ENCODE results near the gene GPR26. TPM values are rescaled to one million over a fixed set of nuclear protein-coding genes. Genes with fewer than 3 reads are reported as not detected.

GPR26 gene, protein sequence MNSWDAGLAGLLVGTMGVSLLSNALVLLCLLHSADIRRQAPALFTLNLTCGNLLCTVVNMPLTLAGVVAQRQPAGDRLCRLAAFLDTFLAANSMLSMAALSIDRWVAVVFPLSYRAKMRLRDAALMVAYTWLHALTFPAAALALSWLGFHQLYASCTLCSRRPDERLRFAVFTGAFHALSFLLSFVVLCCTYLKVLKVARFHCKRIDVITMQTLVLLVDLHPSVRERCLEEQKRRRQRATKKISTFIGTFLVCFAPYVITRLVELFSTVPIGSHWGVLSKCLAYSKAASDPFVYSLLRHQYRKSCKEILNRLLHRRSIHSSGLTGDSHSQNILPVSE
- not detected in 5 replicates for total RNA-seq (2022; extraction: Qiagen RNA extraction)

DNA sequence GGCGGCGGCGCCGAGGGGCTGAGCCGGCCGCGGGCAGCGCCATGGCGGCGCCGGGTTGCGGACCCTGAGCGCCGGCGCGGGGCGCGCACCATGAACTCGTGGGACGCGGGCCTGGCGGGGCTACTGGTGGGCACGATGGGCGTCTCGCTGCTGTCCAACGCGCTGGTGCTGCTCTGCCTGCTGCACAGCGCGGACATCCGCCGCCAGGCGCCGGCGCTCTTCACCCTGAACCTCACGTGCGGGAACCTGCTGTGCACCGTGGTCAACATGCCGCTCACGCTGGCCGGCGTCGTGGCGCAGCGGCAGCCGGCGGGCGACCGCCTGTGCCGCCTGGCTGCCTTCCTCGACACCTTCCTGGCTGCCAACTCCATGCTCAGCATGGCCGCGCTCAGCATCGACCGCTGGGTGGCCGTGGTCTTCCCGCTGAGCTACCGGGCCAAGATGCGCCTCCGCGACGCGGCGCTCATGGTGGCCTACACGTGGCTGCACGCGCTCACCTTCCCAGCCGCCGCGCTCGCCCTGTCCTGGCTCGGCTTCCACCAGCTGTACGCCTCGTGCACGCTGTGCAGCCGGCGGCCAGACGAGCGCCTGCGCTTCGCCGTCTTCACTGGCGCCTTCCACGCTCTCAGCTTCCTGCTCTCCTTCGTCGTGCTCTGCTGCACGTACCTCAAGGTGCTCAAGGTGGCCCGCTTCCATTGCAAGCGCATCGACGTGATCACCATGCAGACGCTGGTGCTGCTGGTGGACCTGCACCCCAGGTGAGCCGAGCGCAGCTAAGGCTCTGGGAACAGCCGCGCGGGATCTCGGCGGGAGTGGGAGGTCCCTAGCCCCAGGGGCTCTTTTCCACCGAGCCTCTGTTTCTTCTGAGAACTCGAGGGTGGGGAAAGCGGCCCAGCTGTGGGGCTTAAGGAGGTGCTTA lies at the start of gene GPR26:
Gene GPR26, plus strand, starts transcription at position 38 of the 919 bp plus-strand sequence. Its CDS starts 53 bp downstream, at position 91.

Other genes starting within 250 kb of the GPR26 start
- 0.07 TPM in 1 of 5 replicates, not detected in the others for gene CPXM2, start 225.5 kb downstream of the GPR26 start, total RNA-seq (2022; extraction: Qiagen RNA extraction)

Measured in A549 treated with Mapracorat at 1 μM for 4 hours (cell line).